ENCODE results near the gene DVL3.

DVL3 gene

GRCh38 chr3:184211297-184211696, 56.1 kb downstream of the DVL3 start:
- DNase-seq (ENCODE audit: low spot score) = no peak

DNA sequence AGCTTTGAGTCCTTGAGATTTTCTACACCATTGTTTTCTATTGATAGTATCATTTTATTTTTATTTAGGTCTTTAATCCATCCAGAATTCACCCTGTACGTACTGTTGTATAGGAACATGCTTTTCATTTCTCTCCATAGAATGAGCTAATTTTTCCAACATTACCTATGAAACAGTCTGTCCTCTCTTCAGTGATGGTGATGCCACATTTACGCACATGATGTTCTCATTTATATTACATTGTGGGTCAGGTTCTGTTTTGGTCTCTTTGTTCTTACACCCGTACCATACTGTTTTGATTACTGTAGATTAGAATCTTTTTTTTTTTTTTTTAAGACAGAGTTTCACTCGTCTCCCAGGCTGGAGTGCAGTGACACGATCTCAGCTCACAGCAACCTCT, 56.5 kb downstream of the DVL3 start:
- no peak for DNase-seq (ENCODE audit: low spot score)

DNA sequence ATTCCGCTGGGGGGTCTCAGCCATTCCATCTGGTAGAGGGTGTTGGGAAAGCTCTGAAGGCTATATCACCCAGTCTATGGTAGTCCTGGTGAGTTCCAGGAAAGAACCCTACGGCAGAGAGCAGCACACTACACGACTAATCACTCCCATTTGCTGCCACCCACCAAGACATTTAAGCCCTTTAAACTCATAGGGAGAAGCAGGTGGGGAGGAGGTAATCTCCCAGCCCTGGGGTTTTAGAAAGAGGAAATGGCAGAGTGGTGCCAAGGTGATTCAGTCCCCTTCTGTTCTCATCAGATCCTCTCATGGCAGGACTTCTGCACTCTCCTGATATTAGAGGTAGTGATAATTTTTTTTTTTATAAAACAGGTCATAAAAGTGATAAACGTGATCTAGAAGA, 63.6 kb downstream of the DVL3 start:
- no peak for DNase-seq (ENCODE audit: low spot score)

DNA sequence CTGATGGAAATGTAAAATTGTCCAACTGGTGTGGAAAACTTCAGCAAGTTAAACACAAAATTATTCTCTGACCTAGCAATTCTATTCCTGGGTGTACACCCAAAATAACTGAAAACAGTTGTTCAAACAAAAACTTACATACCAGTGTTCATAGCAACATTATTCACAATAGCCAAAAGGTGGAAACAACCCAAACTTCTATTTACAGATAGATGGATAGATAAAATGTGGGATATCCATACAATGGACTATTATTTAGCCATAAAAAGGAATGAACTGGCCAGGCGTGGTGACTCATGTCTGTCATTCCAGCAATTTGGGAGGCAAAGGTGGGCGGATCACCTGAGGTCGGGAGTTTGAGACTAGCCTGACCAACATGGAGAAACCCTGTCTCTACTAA, 67.3 kb downstream of the DVL3 start:
- no peak for DNase-seq (ENCODE audit: low spot score)
